ENCODE measurements around the gene NRP1. TPM values are rescaled to one million over a fixed set of nuclear protein-coding genes. Genes with fewer than 3 reads are reported as not detected.

Gene NRP1
- polyA plus RNA-seq, 2 donors, result 2.6 to 4.6 TPM

DNA sequence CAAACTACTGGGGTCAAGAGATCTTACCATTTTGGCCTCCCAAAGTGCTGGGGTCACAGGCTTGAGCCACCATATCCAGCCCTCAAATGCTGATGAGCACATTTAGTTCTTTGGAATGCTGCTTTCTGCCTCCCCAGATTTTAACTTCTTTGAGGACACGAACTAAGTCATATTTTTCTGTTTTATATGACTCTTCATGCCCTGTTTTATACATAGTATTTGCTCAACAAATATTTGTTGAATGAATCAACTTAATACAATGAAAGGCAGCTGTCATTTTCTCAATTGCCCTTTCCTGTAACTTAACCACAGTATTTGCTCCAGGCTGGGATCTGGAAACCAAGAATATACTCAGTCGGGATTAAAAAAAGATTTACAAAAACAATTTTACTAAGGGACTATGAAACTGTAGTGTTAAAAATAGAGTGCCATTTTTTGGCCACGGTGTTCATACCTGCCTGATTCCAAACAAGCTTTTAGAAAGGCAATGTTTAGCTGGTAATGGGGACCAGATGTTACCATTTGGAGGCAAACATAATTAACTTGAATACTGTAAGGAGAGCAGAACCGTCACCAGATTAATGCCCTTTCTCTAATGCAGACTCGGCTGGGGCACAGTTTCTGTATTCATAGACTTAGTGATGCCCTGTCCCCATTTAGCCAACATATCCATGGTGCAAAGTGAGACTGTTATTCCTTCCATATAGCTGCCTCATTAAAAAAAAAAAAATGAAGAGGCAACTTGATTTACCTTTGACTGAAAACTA lies 117.6 kb downstream of the NRP1 start:
- no peak overlapping the region for H3K27ac ChIP-seq (ENCODE audit: low read depth in 2 of 2, low read length in 1 of 2)

DNA sequence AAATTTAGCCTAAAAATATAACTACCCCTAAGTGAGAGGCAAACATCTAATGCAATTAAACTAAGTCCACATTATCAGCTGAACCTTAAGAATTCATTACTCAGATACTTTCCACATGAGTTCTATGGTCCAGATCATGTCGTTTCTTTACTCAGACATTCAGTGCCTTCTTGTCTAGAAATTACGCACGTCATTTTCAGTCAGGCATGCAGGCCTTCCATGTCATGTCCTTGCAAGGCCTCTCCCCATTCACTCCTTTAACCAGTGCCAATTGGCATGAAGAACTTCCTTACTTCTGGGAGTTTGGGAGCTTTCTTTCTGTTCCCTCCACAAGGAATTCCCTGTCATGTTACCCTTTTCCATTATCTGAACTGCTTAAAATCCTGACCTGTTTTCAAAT lies 118.8 kb downstream of the NRP1 start:
- H3K9me3 ChIP-seq (ENCODE audit: control insufficient read depth in 2 of 2, insufficient read depth in 1 of 2, low read depth in 1 of 2, low read length in 1 of 2), result no peaks in the 10 kb centered on the region
- H3K4me3 ChIP-seq (ENCODE audit: low read depth in 1 of 2, low read length in 2 of 2), result no peak overlapping the region
- no peak overlapping the region for H3K27ac ChIP-seq (ENCODE audit: low read depth in 2 of 2, low read length in 1 of 2)
- 52 to 54% methylated on average over 3 of the region's 3 CpGs for WGBS, 2 donors
- H3K4me1 ChIP-seq (ENCODE audit: control insufficient read depth in 2 of 2, insufficient read depth in 2 of 2, low read length in 1 of 2), result peaks cover 0 to 2% of the 10 kb centered on the region in 2 donors
- no peaks in the 10 kb centered on the region for H3K36me3 ChIP-seq (ENCODE audit: control insufficient read depth in 2 of 2, insufficient read depth in 2 of 2, low read length in 1 of 2)
- no peaks in the 10 kb centered on the region for H3K27me3 ChIP-seq (ENCODE audit: control insufficient read depth in 1 of 2, insufficient read depth in 2 of 2, low read length in 2 of 2)

More for the DNA sequence above, 117.6 kb downstream of the NRP1 start:
- no peak overlapping the region for H3K4me3 ChIP-seq (ENCODE audit: low read depth in 1 of 2, low read length in 2 of 2)
- no peaks in the 10 kb centered on the region for H3K27me3 ChIP-seq (ENCODE audit: control insufficient read depth in 1 of 2, insufficient read depth in 2 of 2, low read length in 2 of 2)
- 36 to 57% methylated on average over 5 of the region's 5 CpGs for WGBS, 2 donors
- H3K36me3 ChIP-seq (ENCODE audit: control insufficient read depth in 2 of 2, insufficient read depth in 2 of 2, low read length in 1 of 2), result no peaks in the 10 kb centered on the region
- H3K9me3 ChIP-seq (ENCODE audit: control insufficient read depth in 2 of 2, insufficient read depth in 1 of 2, low read depth in 1 of 2, low read length in 1 of 2), result no peaks in the 10 kb centered on the region
- H3K4me1 ChIP-seq (ENCODE audit: control insufficient read depth in 2 of 2, insufficient read depth in 2 of 2, low read length in 1 of 2), result no peaks in the 10 kb centered on the region

DNA sequence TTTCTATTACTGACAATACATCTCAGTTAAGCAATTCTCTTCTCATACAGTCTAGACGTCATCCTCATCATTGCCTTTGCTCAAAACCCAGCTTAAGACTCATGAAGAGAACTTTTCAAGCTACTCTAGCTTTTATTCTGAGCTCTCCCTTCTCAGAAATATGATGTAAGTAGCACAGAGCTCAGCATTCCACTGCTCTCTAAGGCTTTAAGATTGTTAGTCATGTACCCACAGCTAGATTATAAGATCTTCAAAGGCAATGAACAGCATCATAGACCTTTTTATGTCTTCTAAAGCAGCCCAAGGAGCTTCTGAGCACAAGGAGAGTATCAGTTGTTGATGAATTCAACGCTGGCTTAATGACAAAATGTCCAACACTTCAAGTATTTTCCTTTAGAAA lies 119.3 kb downstream of the NRP1 start:
- WGBS, 2 donors, result 71 to 84% methylated on average over 2 of the region's 2 CpGs
- Histone ChIP-seq H3K27ac (ENCODE audit: low read depth in 2 of 2, low read length in 1 of 2) (no peak overlapping the region), H3K4me3 (ENCODE audit: low read depth in 1 of 2, low read length in 2 of 2) (no peak overlapping the region), H3K36me3 (ENCODE audit: control insufficient read depth in 2 of 2, insufficient read depth in 2 of 2, low read length in 1 of 2) (no peaks in the 10 kb centered on the region), H3K4me1 (ENCODE audit: control insufficient read depth in 2 of 2, insufficient read depth in 2 of 2, low read length in 1 of 2) (peaks cover 0 to 2% of the 10 kb centered on the region in 2 donors), H3K9me3 (ENCODE audit: control insufficient read depth in 2 of 2, insufficient read depth in 1 of 2, low read depth in 1 of 2, low read length in 1 of 2) (no peaks in the 10 kb centered on the region), H3K27me3 (ENCODE audit: control insufficient read depth in 1 of 2, insufficient read depth in 2 of 2, low read length in 2 of 2) (no peaks in the 10 kb centered on the region)

DNA sequence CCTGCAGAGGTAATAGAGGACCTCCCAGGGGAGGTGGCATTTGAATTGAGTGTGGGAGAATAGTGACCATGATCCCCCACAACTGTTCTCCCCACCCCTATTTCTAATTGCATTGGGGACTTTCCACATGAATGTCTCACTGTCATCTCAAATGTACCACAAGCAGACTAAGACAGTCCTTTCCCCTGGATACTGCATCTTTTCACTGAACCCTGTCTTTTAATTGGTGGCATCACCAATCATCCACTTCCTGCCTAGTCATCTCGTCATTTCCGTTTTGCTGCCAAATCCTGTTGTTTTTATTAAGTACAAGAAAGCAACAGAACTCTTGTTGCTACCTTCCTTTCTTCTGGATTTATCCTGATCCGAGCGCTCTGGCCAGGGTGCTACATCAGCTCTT lies 120.3 kb downstream of the NRP1 start:
- Histone ChIP-seq H3K9me3 (ENCODE audit: control insufficient read depth in 2 of 2, insufficient read depth in 1 of 2, low read depth in 1 of 2, low read length in 1 of 2) (no peaks in the 10 kb centered on the region), H3K4me3 (ENCODE audit: low read depth in 1 of 2, low read length in 2 of 2) (no peak overlapping the region), H3K27ac (ENCODE audit: low read depth in 2 of 2, low read length in 1 of 2) (no peak overlapping the region), H3K4me1 (ENCODE audit: control insufficient read depth in 2 of 2, insufficient read depth in 2 of 2, low read length in 1 of 2) (peaks cover 0 to 2% of the 10 kb centered on the region in 2 donors), H3K36me3 (ENCODE audit: control insufficient read depth in 2 of 2, insufficient read depth in 2 of 2, low read length in 1 of 2) (no peaks in the 10 kb centered on the region), H3K27me3 (ENCODE audit: control insufficient read depth in 1 of 2, insufficient read depth in 2 of 2, low read length in 2 of 2) (no peaks in the 10 kb centered on the region)
- WGBS, 2 donors, result 78 to 83% methylated on average over 4 of the region's 4 CpGs

DNA sequence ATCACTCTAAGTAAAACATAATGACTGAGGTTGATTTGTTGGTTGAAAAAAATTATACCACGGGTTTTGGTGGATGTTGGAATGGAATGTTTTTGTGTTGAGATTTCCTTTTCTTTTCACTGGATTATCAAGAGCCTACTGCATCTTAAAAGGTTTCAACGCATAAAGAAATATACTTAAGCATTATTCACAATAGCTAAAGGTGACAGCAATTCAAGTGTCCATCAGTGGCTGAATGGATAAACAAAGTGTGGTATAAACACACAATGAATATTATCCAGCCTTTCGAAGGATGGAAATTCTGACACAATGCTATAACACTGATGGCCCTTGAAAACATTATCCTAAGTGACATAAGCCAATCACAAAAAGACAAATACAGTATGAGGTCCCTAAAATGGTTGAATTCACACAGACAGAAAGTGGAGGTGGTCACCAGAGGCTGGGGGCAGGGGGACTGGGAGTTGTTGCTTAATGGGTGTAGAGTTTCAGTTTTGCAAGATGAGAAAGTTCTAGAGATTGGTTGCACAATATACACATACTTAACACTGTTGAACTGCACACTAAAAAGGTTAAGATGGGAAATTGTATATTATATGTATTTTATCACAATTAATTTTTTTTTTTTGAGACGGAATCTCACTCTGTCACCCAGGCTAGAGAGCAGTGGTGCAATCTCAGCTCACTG lies 122.3 kb downstream of the NRP1 start:
- 77% methylated on average over 4 of the region's 4 CpGs for WGBS, 2 donors
- Histone ChIP-seq H3K36me3 (ENCODE audit: control insufficient read depth in 2 of 2, insufficient read depth in 2 of 2, low read length in 1 of 2) (peaks cover 0 to 3% of the 10 kb centered on the region in 2 donors), H3K4me3 (ENCODE audit: low read depth in 1 of 2, low read length in 2 of 2) (no peak overlapping the region), H3K27ac (ENCODE audit: low read depth in 2 of 2, low read length in 1 of 2) (peak overlapping the region in 1 of 2 donors; percentile 9), H3K27me3 (ENCODE audit: control insufficient read depth in 1 of 2, insufficient read depth in 2 of 2, low read length in 2 of 2) (no peaks in the 10 kb centered on the region), H3K4me1 (ENCODE audit: control insufficient read depth in 2 of 2, insufficient read depth in 2 of 2, low read length in 1 of 2) (peaks cover 0 to 2% of the 10 kb centered on the region in 2 donors), H3K9me3 (ENCODE audit: control insufficient read depth in 2 of 2, insufficient read depth in 1 of 2, low read depth in 1 of 2, low read length in 1 of 2) (no peaks in the 10 kb centered on the region)

DNA sequence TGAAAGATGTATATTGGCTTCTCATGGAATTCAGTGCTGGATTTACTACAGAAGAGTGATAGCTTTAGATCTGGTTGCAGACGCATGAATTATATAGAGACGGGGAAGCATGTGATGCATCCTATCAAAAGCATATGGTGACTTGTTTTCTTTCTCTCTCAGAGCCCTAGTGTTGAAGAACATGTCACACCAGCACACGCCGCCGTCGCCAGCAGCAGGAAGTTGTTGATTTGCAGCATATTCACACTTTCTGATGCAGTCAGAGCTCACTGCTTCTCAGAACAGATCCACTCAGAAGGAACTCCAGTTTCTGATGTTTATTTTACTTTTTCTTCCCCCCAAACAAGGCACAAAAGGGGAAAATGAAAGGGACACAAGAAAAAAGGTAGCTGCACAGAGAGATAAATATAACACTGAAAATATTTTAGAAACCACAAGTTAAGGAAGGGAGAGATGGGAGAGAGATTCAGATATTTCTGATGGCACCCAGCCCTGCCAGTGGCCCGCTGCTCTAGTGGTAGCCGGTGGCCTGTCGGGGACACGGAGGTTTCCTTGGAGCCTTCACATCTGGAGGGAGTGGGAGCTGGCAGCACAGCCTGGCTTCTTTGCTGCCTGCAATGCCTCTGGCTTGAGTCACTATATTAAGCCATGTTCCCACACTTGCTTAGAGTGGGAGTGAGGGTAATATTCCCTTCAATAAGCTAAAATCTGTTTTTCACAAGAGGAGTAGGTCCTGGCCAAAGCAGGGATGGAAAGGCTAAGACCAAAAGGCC lies 123.2 kb downstream of the NRP1 start:
- H3K27ac ChIP-seq (ENCODE audit: low read depth in 2 of 2, low read length in 1 of 2), result no peak overlapping the region
- H3K27me3 ChIP-seq (ENCODE audit: control insufficient read depth in 1 of 2, insufficient read depth in 2 of 2, low read length in 2 of 2), result no peaks in the 10 kb centered on the region
- peaks cover 0 to 2% of the 10 kb centered on the region in 2 donors for H3K4me1 ChIP-seq (ENCODE audit: control insufficient read depth in 2 of 2, insufficient read depth in 2 of 2, low read length in 1 of 2)
- peaks cover 0 to 3% of the 10 kb centered on the region in 2 donors for H3K36me3 ChIP-seq (ENCODE audit: control insufficient read depth in 2 of 2, insufficient read depth in 2 of 2, low read length in 1 of 2)
- H3K4me3 ChIP-seq (ENCODE audit: low read depth in 1 of 2, low read length in 2 of 2), result no peak overlapping the region
- H3K9me3 ChIP-seq (ENCODE audit: control insufficient read depth in 2 of 2, insufficient read depth in 1 of 2, low read depth in 1 of 2, low read length in 1 of 2), result no peaks in the 10 kb centered on the region
- 66 to 68% methylated on average over 10 of the region's 10 CpGs for WGBS, 2 donors

DNA sequence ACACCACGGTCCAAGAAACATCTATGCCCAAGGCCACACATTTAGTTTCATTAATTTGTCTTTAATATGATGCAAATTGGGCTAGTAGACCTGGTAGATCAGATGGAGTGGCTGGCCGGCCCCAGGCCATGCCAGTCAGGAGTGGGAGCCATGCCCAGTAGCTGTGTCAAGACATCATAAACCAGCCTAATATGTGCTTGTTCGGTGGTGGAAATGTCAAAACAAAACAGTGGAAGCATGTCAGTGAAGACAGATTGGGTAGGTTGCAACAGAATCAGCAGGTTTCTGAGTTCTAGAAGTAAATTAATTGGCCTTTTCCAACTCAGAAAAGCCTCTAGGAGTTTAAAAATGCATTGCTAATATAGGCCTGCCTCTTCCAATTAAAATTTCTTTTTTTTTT lies 124.7 kb downstream of the NRP1 start:
- no peaks in the 10 kb centered on the region for H3K27me3 ChIP-seq (ENCODE audit: control insufficient read depth in 1 of 2, insufficient read depth in 2 of 2, low read length in 2 of 2)
- no peaks in the 10 kb centered on the region for H3K9me3 ChIP-seq (ENCODE audit: control insufficient read depth in 2 of 2, insufficient read depth in 1 of 2, low read depth in 1 of 2, low read length in 1 of 2)
- H3K4me3 ChIP-seq (ENCODE audit: low read depth in 1 of 2, low read length in 2 of 2), result no peak overlapping the region
- 65 to 75% methylated on average over 3 of the region's 3 CpGs for WGBS, 2 donors
- H3K4me1 ChIP-seq (ENCODE audit: control insufficient read depth in 2 of 2, insufficient read depth in 2 of 2, low read length in 1 of 2), result peaks cover 0 to 2% of the 10 kb centered on the region in 2 donors
- no peak overlapping the region for H3K27ac ChIP-seq (ENCODE audit: low read depth in 2 of 2, low read length in 1 of 2)
- H3K36me3 ChIP-seq (ENCODE audit: control insufficient read depth in 2 of 2, insufficient read depth in 2 of 2, low read length in 1 of 2), result peaks cover 0 to 3% of the 10 kb centered on the region in 2 donors

DNA sequence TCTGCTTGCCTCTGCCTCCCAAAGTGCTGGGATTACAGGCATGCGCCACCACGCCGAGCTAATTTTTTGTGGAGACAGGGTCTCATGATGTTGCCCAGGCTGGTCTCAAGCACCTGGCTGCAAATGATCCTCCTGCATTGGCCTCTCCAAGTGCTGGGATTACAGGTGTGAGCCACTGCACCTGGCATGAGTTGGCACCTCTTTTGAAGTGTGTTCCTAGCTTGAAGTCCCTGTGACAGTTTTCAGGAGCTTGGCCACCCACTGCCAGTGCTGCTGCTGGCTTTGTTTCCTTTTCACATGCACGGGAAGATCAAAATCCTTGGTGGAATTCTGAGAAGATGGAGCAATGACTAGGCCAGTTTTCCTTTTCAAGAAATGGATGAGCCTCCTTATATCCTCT lies 126.3 kb downstream of the NRP1 start:
- Histone ChIP-seq H3K9me3 (ENCODE audit: control insufficient read depth in 2 of 2, insufficient read depth in 1 of 2, low read depth in 1 of 2, low read length in 1 of 2) (no peaks in the 10 kb centered on the region), H3K27ac (ENCODE audit: low read depth in 2 of 2, low read length in 1 of 2) (no peak overlapping the region), H3K4me3 (ENCODE audit: low read depth in 1 of 2, low read length in 2 of 2) (no peak overlapping the region), H3K27me3 (ENCODE audit: control insufficient read depth in 1 of 2, insufficient read depth in 2 of 2, low read length in 2 of 2) (no peaks in the 10 kb centered on the region), H3K4me1 (ENCODE audit: control insufficient read depth in 2 of 2, insufficient read depth in 2 of 2, low read length in 1 of 2) (peaks cover 0 to 2% of the 10 kb centered on the region in 2 donors), H3K36me3 (ENCODE audit: control insufficient read depth in 2 of 2, insufficient read depth in 2 of 2, low read length in 1 of 2) (peaks cover 0 to 3% of the 10 kb centered on the region in 2 donors)
- WGBS, 2 donors, result 79 to 94% methylated on average over 4 of the region's 4 CpGs

DNA sequence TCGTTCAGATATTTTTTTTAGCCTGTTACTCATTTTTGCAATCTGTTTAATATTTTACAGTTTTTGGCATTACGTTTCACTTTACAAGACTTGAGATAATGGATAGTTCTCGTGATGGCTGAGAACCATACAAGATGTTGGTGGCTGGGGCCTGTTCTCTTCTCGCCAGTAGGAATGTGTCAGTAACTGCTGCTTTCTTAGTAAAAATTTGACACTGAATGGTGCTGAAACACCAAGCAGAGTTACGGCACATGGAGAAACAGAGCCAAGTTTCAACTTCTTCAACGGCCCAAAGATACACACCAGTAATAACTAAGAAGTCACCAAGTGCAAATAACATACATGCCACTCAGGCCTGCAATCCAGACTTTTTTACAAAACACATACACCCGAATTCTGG lies 130.4 kb downstream of the NRP1 start:
- peaks cover 0 to 5% of the 10 kb centered on the region in 2 donors for H3K36me3 ChIP-seq (ENCODE audit: control insufficient read depth in 2 of 2, insufficient read depth in 2 of 2, low read length in 1 of 2)
- H3K4me1 ChIP-seq (ENCODE audit: control insufficient read depth in 2 of 2, insufficient read depth in 2 of 2, low read length in 1 of 2), result peaks cover 0 to 5% of the 10 kb centered on the region in 2 donors
- no peak overlapping the region for H3K4me3 ChIP-seq (ENCODE audit: low read depth in 1 of 2, low read length in 2 of 2)
- 69 to 73% methylated on average over 7 of the region's 7 CpGs for WGBS, 2 donors
- no peaks in the 10 kb centered on the region for H3K27me3 ChIP-seq (ENCODE audit: control insufficient read depth in 1 of 2, insufficient read depth in 2 of 2, low read length in 2 of 2)
- H3K27ac ChIP-seq (ENCODE audit: low read depth in 2 of 2, low read length in 1 of 2), result no peak overlapping the region
- H3K9me3 ChIP-seq (ENCODE audit: control insufficient read depth in 2 of 2, insufficient read depth in 1 of 2, low read depth in 1 of 2, low read length in 1 of 2), result no peaks in the 10 kb centered on the region

All from esophagus (tissue), 2 donors.